Gastrocnemius medialis (tissue), 4 donors: ENCODE results near the gene PTPN6.

Experiments used
- CTCF ChIP-seq, 5 experiments: fragments of 450-650 bp in 3 of 5; fragments of 200-600 bp in 2 of 5; sonication (generic) in 2 of 5; IDR thresholded peaks in 4 of 5; conservative IDR thresholded peaks in 1 of 5; 1 replicate in 4 of 5; 2 replicates in 1 of 5; pipeline ENCODE4 v1.5.1; 2016 to 2019; ENCODE audit warnings: antibody characterized with exemption in 5 of 5, mild to moderate bottlenecking in 3 of 5, moderate library complexity in 3 of 5
- POLR2A ChIP-seq, 2 donors: fragments of 450-650 bp; IDR thresholded peaks; one replicate each; pipeline ENCODE4 v1.6.1; 2017; ENCODE audit warnings: antibody characterized with exemption in 2 of 2, mild to moderate bottlenecking in 2 of 2, moderate library complexity in 2 of 2

GRCh38 chr12:6916426-6917200, 34.5 kb upstream of the PTPN6 start:
- TF ChIP-seq POLR2A (IDR thresholded peaks at IDR 0.05) (no peak), CTCF (IDR thresholded peaks at IDR 0.05 in 4 of 5, conservative IDR thresholded peaks at IDR 0.05 in 1 of 5) (no peak)
